ENCODE measurements around the gene ARHGEF33.

DNA sequence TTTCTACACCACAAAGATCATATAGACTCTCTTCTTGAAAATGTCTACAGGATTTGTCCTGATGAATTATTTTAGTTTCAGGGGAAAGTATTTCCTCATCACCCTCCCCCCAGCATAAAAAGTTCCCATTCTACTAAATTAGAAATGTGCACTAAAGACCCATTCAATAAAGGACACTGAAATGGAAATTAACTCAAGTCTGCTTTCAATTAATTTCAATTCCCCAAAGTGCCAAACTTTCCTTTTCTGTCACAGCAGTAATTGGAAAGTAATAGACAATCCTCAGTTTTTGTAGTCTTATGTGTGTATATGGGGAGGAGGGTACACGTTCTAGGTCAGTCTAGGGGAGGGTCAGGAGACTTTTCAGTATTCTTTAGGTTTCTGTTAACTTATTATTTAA, 21.5 kb downstream of the ARHGEF33 start:
- TF ChIP-seq MAFK (conservative IDR thresholded peaks at IDR 0.05 in 1 of 2, IDR thresholded peaks at IDR 0.05 in 1 of 2; ENCODE audit: low read length in 2 of 2) (no peak), JUND (CRISPR knock-in tag; IDR thresholded peaks at IDR 0.05) (no peak), PREB (CRISPR knock-in tag; IDR thresholded peaks at IDR 0.05) (no peak), TFAP4 (IDR thresholded peaks at IDR 0.05; ENCODE audit: borderline replicate concordance, low read depth) (no peak), POLR2A (IDR thresholded peaks at IDR 0.05; ENCODE audit: insufficient read depth in 1 of 2, low read depth in 2 of 2, low read length in 2 of 2) (no peak), RAD21 (CRISPR knock-in tag; IDR thresholded peaks at IDR 0.05) (no peak), MZF1 (CRISPR knock-in tag; IDR thresholded peaks at IDR 0.05; ENCODE audit: borderline replicate concordance) (no peak)
- TF ChIP-seq, protein P1, sequence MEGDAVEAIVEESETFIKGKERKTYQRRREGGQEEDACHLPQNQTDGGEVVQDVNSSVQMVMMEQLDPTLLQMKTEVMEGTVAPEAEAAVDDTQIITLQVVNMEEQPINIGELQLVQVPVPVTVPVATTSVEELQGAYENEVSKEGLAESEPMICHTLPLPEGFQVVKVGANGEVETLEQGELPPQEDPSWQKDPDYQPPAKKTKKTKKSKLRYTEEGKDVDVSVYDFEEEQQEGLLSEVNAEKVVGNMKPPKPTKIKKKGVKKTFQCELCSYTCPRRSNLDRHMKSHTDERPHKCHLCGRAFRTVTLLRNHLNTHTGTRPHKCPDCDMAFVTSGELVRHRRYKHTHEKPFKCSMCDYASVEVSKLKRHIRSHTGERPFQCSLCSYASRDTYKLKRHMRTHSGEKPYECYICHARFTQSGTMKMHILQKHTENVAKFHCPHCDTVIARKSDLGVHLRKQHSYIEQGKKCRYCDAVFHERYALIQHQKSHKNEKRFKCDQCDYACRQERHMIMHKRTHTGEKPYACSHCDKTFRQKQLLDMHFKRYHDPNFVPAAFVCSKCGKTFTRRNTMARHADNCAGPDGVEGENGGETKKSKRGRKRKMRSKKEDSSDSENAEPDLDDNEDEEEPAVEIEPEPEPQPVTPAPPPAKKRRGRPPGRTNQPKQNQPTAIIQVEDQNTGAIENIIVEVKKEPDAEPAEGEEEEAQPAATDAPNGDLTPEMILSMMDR (CRISPR knock-in tag; IDR thresholded peaks at IDR 0.05) = no peak
- TF ChIP-seq, protein P2, sequence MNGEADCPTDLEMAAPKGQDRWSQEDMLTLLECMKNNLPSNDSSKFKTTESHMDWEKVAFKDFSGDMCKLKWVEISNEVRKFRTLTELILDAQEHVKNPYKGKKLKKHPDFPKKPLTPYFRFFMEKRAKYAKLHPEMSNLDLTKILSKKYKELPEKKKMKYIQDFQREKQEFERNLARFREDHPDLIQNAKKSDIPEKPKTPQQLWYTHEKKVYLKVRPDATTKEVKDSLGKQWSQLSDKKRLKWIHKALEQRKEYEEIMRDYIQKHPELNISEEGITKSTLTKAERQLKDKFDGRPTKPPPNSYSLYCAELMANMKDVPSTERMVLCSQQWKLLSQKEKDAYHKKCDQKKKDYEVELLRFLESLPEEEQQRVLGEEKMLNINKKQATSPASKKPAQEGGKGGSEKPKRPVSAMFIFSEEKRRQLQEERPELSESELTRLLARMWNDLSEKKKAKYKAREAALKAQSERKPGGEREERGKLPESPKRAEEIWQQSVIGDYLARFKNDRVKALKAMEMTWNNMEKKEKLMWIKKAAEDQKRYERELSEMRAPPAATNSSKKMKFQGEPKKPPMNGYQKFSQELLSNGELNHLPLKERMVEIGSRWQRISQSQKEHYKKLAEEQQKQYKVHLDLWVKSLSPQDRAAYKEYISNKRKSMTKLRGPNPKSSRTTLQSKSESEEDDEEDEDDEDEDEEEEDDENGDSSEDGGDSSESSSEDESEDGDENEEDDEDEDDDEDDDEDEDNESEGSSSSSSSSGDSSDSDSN (CRISPR knock-in tag; IDR thresholded peaks at IDR 0.05) = no peak
- TF ChIP-seq, protein P3, sequence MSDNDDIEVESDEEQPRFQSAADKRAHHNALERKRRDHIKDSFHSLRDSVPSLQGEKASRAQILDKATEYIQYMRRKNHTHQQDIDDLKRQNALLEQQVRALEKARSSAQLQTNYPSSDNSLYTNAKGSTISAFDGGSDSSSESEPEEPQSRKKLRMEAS (IDR thresholded peaks at IDR 0.05) = no peak
- TF ChIP-seq, protein P4, sequence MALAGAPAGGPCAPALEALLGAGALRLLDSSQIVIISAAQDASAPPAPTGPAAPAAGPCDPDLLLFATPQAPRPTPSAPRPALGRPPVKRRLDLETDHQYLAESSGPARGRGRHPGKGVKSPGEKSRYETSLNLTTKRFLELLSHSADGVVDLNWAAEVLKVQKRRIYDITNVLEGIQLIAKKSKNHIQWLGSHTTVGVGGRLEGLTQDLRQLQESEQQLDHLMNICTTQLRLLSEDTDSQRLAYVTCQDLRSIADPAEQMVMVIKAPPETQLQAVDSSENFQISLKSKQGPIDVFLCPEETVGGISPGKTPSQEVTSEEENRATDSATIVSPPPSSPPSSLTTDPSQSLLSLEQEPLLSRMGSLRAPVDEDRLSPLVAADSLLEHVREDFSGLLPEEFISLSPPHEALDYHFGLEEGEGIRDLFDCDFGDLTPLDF (CRISPR knock-in tag; IDR thresholded peaks at IDR 0.05) = no peak
